UCSD-AML1 (cell line): Measurements from ENCODE around the gene TGIF2LY.
"Not testable (repeated sequence)": the region's sequence is repeated elsewhere in the genome, so short reads cannot be mapped to it uniquely, and the experiment has no call there.

Experiments used
- DNase-seq: peaks from one replicate; lab custom pipeline; 2025; ENCODE audit not compliant: unreplicated experiment; lab: John Stamatoyannopoulos, UW

Gene TGIF2LY

DNA sequence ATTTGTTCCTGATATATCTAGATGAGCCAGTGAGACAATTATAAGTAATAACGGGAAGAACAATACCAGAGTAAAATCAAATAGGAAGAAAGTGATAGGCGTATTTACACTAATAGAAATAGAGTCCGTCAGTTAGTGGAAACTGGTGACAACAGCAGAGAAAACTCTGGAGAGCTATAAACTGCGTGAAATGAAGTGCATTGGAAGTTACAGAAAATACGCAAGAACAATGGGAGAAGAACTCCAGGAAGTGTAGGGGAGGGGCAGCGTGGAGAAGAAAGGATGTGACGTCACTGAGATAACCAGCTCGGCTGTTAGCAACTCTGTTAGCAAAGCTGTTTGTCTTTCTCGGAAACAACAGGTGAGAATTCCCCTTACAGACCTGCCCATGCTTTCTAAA lies at the start of gene TGIF2LY:
TGIF2LY (plus strand) TSS at position 301 of the 400 bp plus-strand sequence. CDS start 178 bp downstream, outside the sequence.
- not testable (repeated sequence) for DNase-seq
